ENCODE measurements around the gene SIDT2.

Gene SIDT2

GRCh38 chr11:117220568-117220967 lies 42.0 kb downstream of the SIDT2 start:
- in situ Hi-C loops (cut with MboI; ENCODE audit: low sequenced_read_pairs), result no loop called here

- in situ Hi-C loops (cut with MboI; ENCODE audit: low sequenced_read_pairs), result no loop called here
These were observed 42.6 kb downstream of the SIDT2 start for GRCh38 chr11:117220999-117221774.

GRCh38 chr11:117221775-117222517 lies 43.4 kb downstream of the SIDT2 start:
- in situ Hi-C loops (cut with MboI; ENCODE audit: low sequenced_read_pairs), result no loop called here

- in situ Hi-C loops (cut with MboI; ENCODE audit: low sequenced_read_pairs), result no loop called here
These were observed 44.6 kb downstream of the SIDT2 start for GRCh38 chr11:117222991-117223740.

- in situ Hi-C loops (cut with MboI; ENCODE audit: low sequenced_read_pairs), result no loop called here
These were observed 45.5 kb downstream of the SIDT2 start for GRCh38 chr11:117223741-117224689.

- in situ Hi-C loops (cut with MboI; ENCODE audit: low sequenced_read_pairs), result no loop called here
These were observed 47.1 kb downstream of the SIDT2 start for GRCh38 chr11:117225553-117226170.

- in situ Hi-C loops (cut with MboI; ENCODE audit: low sequenced_read_pairs), result no loop called here
These were observed 48.1 kb downstream of the SIDT2 start for GRCh38 chr11:117226388-117227385.

- in situ Hi-C loops (cut with MboI; ENCODE audit: low sequenced_read_pairs), result no loop called here
These were observed 49.5 kb downstream of the SIDT2 start for GRCh38 chr11:117228091-117228490.

GRCh38 chr11:117229411-117229810 lies 50.9 kb downstream of the SIDT2 start:
- in situ Hi-C loops (cut with MboI; ENCODE audit: low sequenced_read_pairs), result no loop called here

- in situ Hi-C loops (cut with MboI; ENCODE audit: low sequenced_read_pairs), result no loop called here
These were observed 51.4 kb downstream of the SIDT2 start for GRCh38 chr11:117229931-117230285.

- in situ Hi-C loops (cut with MboI; ENCODE audit: low sequenced_read_pairs), result no loop called here
These were observed 51.9 kb downstream of the SIDT2 start for GRCh38 chr11:117230286-117230961.

- in situ Hi-C loops (cut with MboI; ENCODE audit: low sequenced_read_pairs), result no loop called here
These were observed 52.7 kb downstream of the SIDT2 start for GRCh38 chr11:117230999-117231841.

GRCh38 chr11:117231842-117232091 lies 53.2 kb downstream of the SIDT2 start, which contains the start of gene PCSK7:
Gene PCSK7 (minus strand): TSS chr11:117232073. CDS start chr11:117229844, 2,229 bp downstream.
- in situ Hi-C loops (cut with MboI; ENCODE audit: low sequenced_read_pairs), result no loop called here

GRCh38 chr11:117232092-117232878 lies 53.7 kb downstream of the SIDT2 start, which contains the start of gene RNF214:
Gene RNF214 (plus strand): TSS chr11:117232671. CDS start chr11:117234273, 1,602 bp downstream.
- in situ Hi-C loops (cut with MboI; ENCODE audit: low sequenced_read_pairs), result no loop called here

- in situ Hi-C loops (cut with MboI; ENCODE audit: low sequenced_read_pairs), result no loop called here
These were observed 54.4 kb downstream of the SIDT2 start for GRCh38 chr11:117232911-117233409.

GRCh38 chr11:117238221-117238620 lies 59.7 kb downstream of the SIDT2 start:
- in situ Hi-C loops (cut with MboI; ENCODE audit: low sequenced_read_pairs), result no loop called here
